ENCODE measurements around the gene LRRC52.

LRRC52 gene

GRCh38 chr1:165496501-165496900, 47.3 kb upstream of the LRRC52 start:
- Histone ChIP-seq H3K36me3 (replicated peaks in 1 of 2; ENCODE audit: control insufficient read depth in 2 of 2, insufficient read depth in 2 of 2, low read length in 2 of 2) (no peaks in the 10 kb centered on the region), H3K9me3 (replicated peaks in 1 of 2; ENCODE audit: control insufficient read depth in 2 of 2, insufficient read depth in 1 of 2, low read depth in 1 of 2, low read length in 2 of 2) (no peaks in the 10 kb centered on the region), H3K14ac (ENCODE audit: low read length) (no peak overlapping the region), H2BK5ac (ENCODE audit: low read length) (no peak overlapping the region), H4K8ac (ENCODE audit: low read depth, low read length) (no peak overlapping the region), H3K4ac (ENCODE audit: low read length) (no peak overlapping the region), H3K4me2 (ENCODE audit: insufficient read depth, low read length, poor library complexity, severe bottlenecking) (no peak overlapping the region), H2AFZ (ENCODE audit: low read length) (no peak overlapping the region), H3K18ac (ENCODE audit: low read length) (no peak overlapping the region), H2AK5ac (ENCODE audit: low read depth, low read length) (no peak overlapping the region), H2BK120ac (ENCODE audit: low read depth, low read length) (no peak overlapping the region), H3K4me3 (ENCODE audit: low read length in 2 of 2) (no peak overlapping the region), H3K4me1 (ENCODE audit: control insufficient read depth in 2 of 2, insufficient read depth in 1 of 2, low read depth in 1 of 2, low read length in 2 of 2) (no peaks in the 10 kb centered on the region), H2BK15ac (ENCODE audit: low read length) (no peak overlapping the region), H3K27me3 (ENCODE audit: control insufficient read depth in 3 of 3, insufficient read depth in 3 of 3, low read depth in 1 of 3, low read length in 3 of 3) (no peaks in the 10 kb centered on the region), H3K9ac (ENCODE audit: low read depth, low read length, poor library complexity) (no peak overlapping the region), H2BK12ac (ENCODE audit: low read length) (no peak overlapping the region), H4K91ac (ENCODE audit: low read depth, low read length, poor library complexity) (no peak overlapping the region), H3K79me1 (ENCODE audit: low read depth, low read length) (no peaks in the 10 kb centered on the region), H3K27ac (replicated peaks; ENCODE audit: low read length) (no peak overlapping the region), H3K23ac (ENCODE audit: low read depth, low read length, poor library complexity) (no peak overlapping the region)
- DNase-seq (ENCODE audit: low spot score) = no peak
- WGBS, 2 donors (ENCODE audit: extremely low coverage in 2 of 2, insufficient read length in 2 of 2, insufficient replicate concordance in 1 of 2) = no CpG with 5 or more reads among the region's 1 CpG

DNA sequence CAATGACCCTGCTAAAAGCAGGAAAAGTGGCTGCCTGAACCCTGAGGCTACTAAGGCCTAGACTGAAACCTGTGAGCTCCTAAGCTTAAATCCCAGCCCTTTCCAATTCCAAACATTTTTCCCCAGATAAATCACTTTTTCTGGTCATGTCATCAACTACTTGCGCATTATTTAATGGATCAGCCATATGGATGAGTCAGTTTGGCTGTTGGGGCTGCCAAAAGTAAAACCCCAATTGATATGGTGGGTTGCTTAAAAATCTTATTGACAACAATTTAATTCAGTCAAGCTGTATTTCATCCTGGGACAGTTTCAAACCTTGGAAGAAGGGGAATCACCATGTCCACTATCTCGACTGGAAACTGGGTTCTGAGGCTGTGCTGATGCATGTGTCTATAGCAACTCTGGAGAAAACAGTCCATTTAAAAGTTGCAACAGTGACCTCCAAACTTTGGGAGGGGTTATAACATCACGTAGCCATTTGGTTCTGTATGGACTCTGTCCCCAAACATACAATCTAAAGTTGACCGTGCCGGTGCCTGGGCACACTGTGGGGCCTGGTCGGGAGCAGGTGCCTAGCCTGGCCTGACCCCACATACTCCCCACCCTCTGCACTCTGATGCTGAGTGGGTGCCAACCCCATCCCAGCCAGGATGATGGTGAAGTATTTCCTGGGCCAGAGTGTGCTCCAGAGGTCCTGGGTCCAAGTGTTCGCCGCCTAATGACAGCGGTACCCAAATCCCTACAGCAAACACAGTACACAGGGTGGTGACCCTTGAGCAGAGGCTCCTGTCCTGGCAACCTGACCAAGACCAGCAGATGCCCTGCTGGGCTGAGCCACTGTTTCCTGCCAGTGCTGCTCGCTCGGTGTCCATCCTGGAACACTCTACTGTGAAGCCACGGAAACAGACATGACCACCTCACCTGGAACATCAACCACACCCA, 46.5 kb upstream of the LRRC52 start:
- no peak overlapping the region for H4K91ac ChIP-seq (ENCODE audit: low read depth, low read length, poor library complexity)
- peak overlapping the region; percentile 66 for H3K14ac ChIP-seq (ENCODE audit: low read length)
- no peaks in the 10 kb centered on the region for H3K4me1 ChIP-seq (ENCODE audit: control insufficient read depth in 2 of 2, insufficient read depth in 1 of 2, low read depth in 1 of 2, low read length in 2 of 2)
- H3K27ac ChIP-seq (replicated peaks; ENCODE audit: low read length) = no peak overlapping the region
- H2BK12ac ChIP-seq (ENCODE audit: low read length) = no peak overlapping the region
- DNase-seq (ENCODE audit: low spot score) = no peak
- H2BK15ac ChIP-seq (ENCODE audit: low read length) = no peak overlapping the region
- no peak overlapping the region for H4K8ac ChIP-seq (ENCODE audit: low read depth, low read length)
- H3K79me1 ChIP-seq (ENCODE audit: low read depth, low read length) = no peaks in the 10 kb centered on the region
- H2BK5ac ChIP-seq (ENCODE audit: low read length) = no peak overlapping the region
- WGBS, 2 donors (ENCODE audit: extremely low coverage in 2 of 2, insufficient read length in 2 of 2, insufficient replicate concordance in 1 of 2) = no CpG with 5 or more reads among the region's 12 CpGs
- H2AFZ ChIP-seq (ENCODE audit: low read length) = no peak overlapping the region
- no peak overlapping the region for H2BK120ac ChIP-seq (ENCODE audit: low read depth, low read length)
- H3K36me3 ChIP-seq (replicated peaks in 1 of 2; ENCODE audit: control insufficient read depth in 2 of 2, insufficient read depth in 2 of 2, low read length in 2 of 2) = no peaks in the 10 kb centered on the region
- peak overlapping the region; percentile 32 for H3K18ac ChIP-seq (ENCODE audit: low read length)
- H2AK5ac ChIP-seq (ENCODE audit: low read depth, low read length) = peak overlapping the region; percentile 54
- no peak overlapping the region for H3K4me3 ChIP-seq (ENCODE audit: low read length in 2 of 2)
- H3K4me2 ChIP-seq (ENCODE audit: insufficient read depth, low read length, poor library complexity, severe bottlenecking) = no peak overlapping the region
- H3K23ac ChIP-seq (ENCODE audit: low read depth, low read length, poor library complexity) = peak overlapping the region; percentile 35
- no peaks in the 10 kb centered on the region for H3K27me3 ChIP-seq (ENCODE audit: control insufficient read depth in 3 of 3, insufficient read depth in 3 of 3, low read depth in 1 of 3, low read length in 3 of 3)
- no peak overlapping the region for H3K9ac ChIP-seq (ENCODE audit: low read depth, low read length, poor library complexity)
- H3K9me3 ChIP-seq (replicated peaks in 1 of 2; ENCODE audit: control insufficient read depth in 2 of 2, insufficient read depth in 1 of 2, low read depth in 1 of 2, low read length in 2 of 2) = no peaks in the 10 kb centered on the region
- no peak overlapping the region for H3K4ac ChIP-seq (ENCODE audit: low read length)

GRCh38 chr1:165501330-165501969, 42.4 kb upstream of the LRRC52 start:
- Histone ChIP-seq H4K91ac (ENCODE audit: low read depth, low read length, poor library complexity) (no peak overlapping the region), H3K23ac (ENCODE audit: low read depth, low read length, poor library complexity) (no peak overlapping the region), H3K4me1 (ENCODE audit: control insufficient read depth in 2 of 2, insufficient read depth in 1 of 2, low read depth in 1 of 2, low read length in 2 of 2) (no peaks in the 10 kb centered on the region), H3K79me1 (ENCODE audit: low read depth, low read length) (no peaks in the 10 kb centered on the region), H2AK5ac (ENCODE audit: low read depth, low read length) (no peak overlapping the region), H2BK12ac (ENCODE audit: low read length) (no peak overlapping the region), H3K18ac (ENCODE audit: low read length) (no peak overlapping the region), H3K9ac (ENCODE audit: low read depth, low read length, poor library complexity) (no peak overlapping the region), H3K14ac (ENCODE audit: low read length) (no peak overlapping the region), H2AFZ (ENCODE audit: low read length) (no peak overlapping the region), H2BK15ac (ENCODE audit: low read length) (no peak overlapping the region), H3K9me3 (replicated peaks in 1 of 2; ENCODE audit: control insufficient read depth in 2 of 2, insufficient read depth in 1 of 2, low read depth in 1 of 2, low read length in 2 of 2) (no peaks in the 10 kb centered on the region), H3K4ac (ENCODE audit: low read length) (no peak overlapping the region), H3K4me3 (ENCODE audit: low read length in 2 of 2) (no peak overlapping the region), H3K36me3 (replicated peaks in 1 of 2; ENCODE audit: control insufficient read depth in 2 of 2, insufficient read depth in 2 of 2, low read length in 2 of 2) (no peaks in the 10 kb centered on the region), H3K27me3 (ENCODE audit: control insufficient read depth in 3 of 3, insufficient read depth in 3 of 3, low read depth in 1 of 3, low read length in 3 of 3) (no peaks in the 10 kb centered on the region), H2BK120ac (ENCODE audit: low read depth, low read length) (no peak overlapping the region), H3K27ac (replicated peaks; ENCODE audit: low read length) (no peak overlapping the region), H4K8ac (ENCODE audit: low read depth, low read length) (no peak overlapping the region), H3K4me2 (ENCODE audit: insufficient read depth, low read length, poor library complexity, severe bottlenecking) (no peak overlapping the region), H2BK5ac (ENCODE audit: low read length) (no peak overlapping the region)
- no peak for DNase-seq (ENCODE audit: low spot score)
- no CpG with 5 or more reads among the region's 7 CpGs for WGBS, 2 donors (ENCODE audit: extremely low coverage in 2 of 2, insufficient read length in 2 of 2, insufficient replicate concordance in 1 of 2)

DNA sequence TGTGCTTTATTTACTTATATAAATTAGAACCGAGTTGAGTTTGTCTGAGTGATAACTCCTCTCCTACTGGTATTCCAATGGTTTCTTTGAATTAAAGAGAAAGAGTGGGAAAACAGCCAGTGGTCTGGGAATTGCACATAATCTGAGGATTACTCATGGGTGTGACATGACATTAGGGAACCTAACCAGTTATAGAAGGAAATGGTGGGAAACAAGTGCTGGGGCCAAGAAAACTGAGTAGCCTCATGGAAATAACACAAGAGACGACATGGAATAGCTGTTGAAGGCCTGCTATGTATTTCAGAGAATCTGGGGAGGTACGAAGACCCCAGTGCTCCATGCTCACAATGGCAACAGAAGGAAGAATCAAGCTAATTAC, 41.8 kb upstream of the LRRC52 start:
- Histone ChIP-seq H2AFZ (ENCODE audit: low read length) (no peak overlapping the region), H3K23ac (ENCODE audit: low read depth, low read length, poor library complexity) (no peak overlapping the region), H4K91ac (ENCODE audit: low read depth, low read length, poor library complexity) (no peak overlapping the region), H3K9me3 (replicated peaks in 1 of 2; ENCODE audit: control insufficient read depth in 2 of 2, insufficient read depth in 1 of 2, low read depth in 1 of 2, low read length in 2 of 2) (no peaks in the 10 kb centered on the region), H2AK5ac (ENCODE audit: low read depth, low read length) (no peak overlapping the region), H4K8ac (ENCODE audit: low read depth, low read length) (no peak overlapping the region), H3K4ac (ENCODE audit: low read length) (no peak overlapping the region), H3K36me3 (replicated peaks in 1 of 2; ENCODE audit: control insufficient read depth in 2 of 2, insufficient read depth in 2 of 2, low read length in 2 of 2) (no peaks in the 10 kb centered on the region), H3K4me2 (ENCODE audit: insufficient read depth, low read length, poor library complexity, severe bottlenecking) (no peak overlapping the region), H2BK15ac (ENCODE audit: low read length) (no peak overlapping the region), H3K27ac (replicated peaks; ENCODE audit: low read length) (no peak overlapping the region), H2BK12ac (ENCODE audit: low read length) (no peak overlapping the region), H3K79me1 (ENCODE audit: low read depth, low read length) (no peaks in the 10 kb centered on the region), H3K27me3 (ENCODE audit: control insufficient read depth in 3 of 3, insufficient read depth in 3 of 3, low read depth in 1 of 3, low read length in 3 of 3) (no peaks in the 10 kb centered on the region), H3K4me1 (ENCODE audit: control insufficient read depth in 2 of 2, insufficient read depth in 1 of 2, low read depth in 1 of 2, low read length in 2 of 2) (no peaks in the 10 kb centered on the region), H3K18ac (ENCODE audit: low read length) (no peak overlapping the region), H3K4me3 (ENCODE audit: low read length in 2 of 2) (no peak overlapping the region), H2BK120ac (ENCODE audit: low read depth, low read length) (no peak overlapping the region), H3K14ac (ENCODE audit: low read length) (no peak overlapping the region), H3K9ac (ENCODE audit: low read depth, low read length, poor library complexity) (no peak overlapping the region), H2BK5ac (ENCODE audit: low read length) (no peak overlapping the region)
- no CpG with 5 or more reads among the region's 3 CpGs for WGBS, 2 donors (ENCODE audit: extremely low coverage in 2 of 2, insufficient read length in 2 of 2, insufficient replicate concordance in 1 of 2)
- DNase-seq (ENCODE audit: low spot score) = no peak

All from neuronal stem cell (in vitro differentiated cells).